M059J (cell line): ENCODE measurements around the gene HIPK4. TPM values are rescaled to one million over a fixed set of nuclear protein-coding genes. Genes with fewer than 3 reads are reported as not detected.
"Not testable (repeated sequence)": the region's sequence is repeated elsewhere in the genome, so short reads cannot be mapped to it uniquely, and the experiment has no call there.

ENCODE experiments used
- DNase-seq: peaks from one replicate; pipeline ENCODE4 v3.0.0-alpha.2; 2012; ENCODE audit warnings: low read depth
- total RNA-seq: library from RNA; depleted of rRNA; stranded (reverse); fragments of >200 nt; shearing (Covaris generic); gene quantifications from 2 replicates; pipeline ENCODE4 v1.2.3, GENCODE V29; 2014

Gene HIPK4
- total RNA-seq, 1 experiment from 2014 or later, result 0.02 TPM

- peak; percentile 70 for DNase-seq
These were observed 27.1 kb upstream of the HIPK4 start for GRCh38 chr19:40416918-40417642.

DNA sequence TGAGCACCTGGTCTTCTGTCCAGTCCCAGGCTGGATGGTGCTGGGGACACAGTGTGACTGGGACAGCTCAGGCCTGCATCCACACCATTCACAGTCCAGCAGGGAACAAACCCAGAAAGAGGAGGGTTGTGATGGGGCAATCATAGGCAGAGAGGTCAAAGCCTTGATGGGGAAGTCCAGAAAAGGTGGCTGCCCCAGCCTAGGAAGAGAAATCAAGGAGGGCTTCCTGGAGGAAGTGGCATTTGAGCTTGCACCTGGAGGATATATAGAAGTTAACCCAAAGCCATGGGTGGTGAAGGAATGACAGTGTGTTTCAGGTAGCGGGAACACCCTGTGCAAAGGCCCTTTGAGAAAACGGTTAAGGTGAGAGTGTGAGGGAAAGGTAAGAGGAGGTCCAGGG lies 25.8 kb upstream of the HIPK4 start:
- no peak for DNase-seq

- DNase-seq, result no peak
These were observed 24.9 kb upstream of the HIPK4 start for GRCh38 chr19:40414542-40415535.

- no peak for DNase-seq
These were observed 23.4 kb upstream of the HIPK4 start, which contains the start of gene PRX for GRCh38 chr19:40413291-40413845. TSS of gene PRX (minus strand) at chr19:40413378. CDS start at chr19:40407932, 5,446 bp downstream.

DNA sequence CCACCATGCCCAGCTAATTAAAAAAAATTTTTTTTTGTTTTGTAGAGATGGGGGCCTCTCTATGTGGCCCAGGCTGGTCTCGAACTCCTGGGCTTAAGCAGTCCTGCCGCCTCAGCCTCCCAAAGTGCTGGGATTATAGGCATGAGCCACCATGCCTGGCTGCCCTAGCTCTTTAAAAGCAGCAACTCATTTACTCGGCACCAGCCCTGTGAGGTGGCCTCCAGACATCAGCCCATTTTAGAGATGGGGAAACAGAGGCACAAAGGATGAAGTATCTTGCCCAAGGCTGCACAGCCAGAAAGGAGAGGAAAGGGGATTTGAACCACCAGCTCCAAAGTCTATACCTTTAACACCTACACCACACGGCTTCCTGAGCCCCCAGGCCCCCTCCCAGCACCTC lies 22.9 kb upstream of the HIPK4 start:
- no peak for DNase-seq

GRCh38 chr19:40411958-40412499 lies 22.0 kb upstream of the HIPK4 start:
- no peak for DNase-seq

DNA sequence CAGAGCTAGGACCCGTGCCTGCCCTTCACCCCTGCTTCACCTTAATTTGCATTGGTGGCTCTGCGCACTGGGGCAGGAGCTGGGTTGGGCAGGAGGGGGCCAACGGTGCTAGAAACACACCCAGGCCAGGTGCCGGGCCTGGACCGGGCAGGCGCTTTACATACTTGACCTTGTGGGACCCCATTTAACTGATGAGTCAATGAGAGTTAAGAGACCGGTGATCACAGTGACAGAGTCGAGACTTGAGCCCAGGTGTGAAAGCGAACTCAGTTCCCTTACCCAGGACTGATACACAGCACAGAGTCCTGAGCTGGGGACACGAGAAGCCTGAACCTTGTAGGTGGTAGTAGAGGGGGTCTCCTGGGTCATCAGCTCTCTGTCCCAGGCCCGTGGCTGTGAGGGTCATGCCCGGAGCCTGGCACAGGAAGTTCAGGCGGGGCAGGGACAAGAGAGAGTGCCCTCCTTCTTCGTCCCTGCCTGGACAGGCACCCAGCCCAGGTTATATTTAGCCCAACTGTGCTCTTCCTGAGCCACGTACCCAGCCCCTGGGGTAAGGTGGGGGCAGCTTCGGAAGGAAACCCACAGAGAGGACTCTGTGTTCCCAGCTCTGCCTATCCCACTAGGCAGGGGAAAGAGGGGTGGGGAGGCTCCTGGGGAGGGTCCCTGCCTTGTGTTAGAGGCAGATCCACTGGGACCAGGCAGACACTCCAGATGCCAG lies 21.3 kb upstream of the HIPK4 start:
- no peak for DNase-seq

DNA sequence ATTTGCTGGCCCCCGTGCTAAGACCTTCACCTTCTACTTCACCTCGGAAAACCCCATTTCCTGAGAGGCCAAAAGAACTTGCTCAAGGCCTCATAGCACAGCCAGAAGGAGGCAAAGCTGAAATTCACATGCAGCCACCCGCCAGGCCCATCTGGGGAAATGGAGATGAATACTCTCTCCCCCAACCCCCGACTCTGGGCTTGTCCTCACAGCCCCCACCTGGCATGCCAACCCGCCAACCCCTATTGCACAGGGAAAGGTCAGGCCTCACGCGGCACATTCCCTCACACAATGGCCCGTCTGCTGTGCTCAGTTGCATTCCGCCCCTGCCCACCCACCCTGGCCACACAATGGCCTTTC lies 20.0 kb upstream of the HIPK4 start:
- no peak for DNase-seq

- not testable (repeated sequence) for DNase-seq
These were observed 18.6 kb upstream of the HIPK4 start for GRCh38 chr19:40408598-40408925.

DNA sequence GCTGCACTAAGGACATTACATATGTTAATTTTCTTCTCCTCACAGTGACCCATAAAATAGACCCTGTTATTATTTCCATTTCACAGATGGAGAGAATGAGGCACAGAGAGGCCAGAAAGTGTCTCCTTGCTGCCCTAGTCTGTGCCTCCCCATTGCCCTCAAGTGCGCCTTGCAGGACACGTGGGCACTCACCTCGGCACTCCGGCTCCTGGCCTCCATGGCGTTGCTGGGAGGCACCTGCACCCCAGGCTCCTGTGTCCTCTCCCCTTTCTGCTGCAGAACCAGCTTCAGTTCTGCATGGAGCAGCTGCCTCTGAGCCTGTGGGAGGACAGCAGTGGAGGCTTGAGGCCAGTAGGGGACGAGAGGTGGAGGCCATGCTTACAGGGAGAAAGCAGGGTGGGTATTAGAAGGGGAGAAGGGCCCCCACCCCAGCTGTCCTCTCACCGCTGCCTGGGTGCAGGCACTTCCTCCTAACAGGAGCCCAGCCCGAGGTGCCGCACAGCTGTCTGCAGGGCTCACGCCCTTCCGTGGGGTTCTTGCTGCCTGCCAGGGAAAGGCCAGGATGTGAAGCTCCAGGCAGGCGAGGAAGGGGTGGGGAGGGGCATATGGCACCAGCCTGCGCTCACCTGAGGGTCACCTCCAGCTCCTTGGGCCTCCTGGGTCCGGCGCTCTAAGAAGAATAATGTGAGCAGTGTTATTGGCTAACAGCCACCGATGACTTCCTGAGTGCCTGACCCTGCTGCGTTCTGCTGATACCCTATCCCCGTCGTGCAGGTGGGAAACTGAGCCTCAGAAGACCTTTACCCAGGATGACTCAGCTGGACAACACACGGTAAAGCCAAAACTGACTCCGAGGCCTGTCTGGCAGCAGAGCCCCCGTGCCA lies 18.0 kb upstream of the HIPK4 start:
- DNase-seq, result no peak

DNA sequence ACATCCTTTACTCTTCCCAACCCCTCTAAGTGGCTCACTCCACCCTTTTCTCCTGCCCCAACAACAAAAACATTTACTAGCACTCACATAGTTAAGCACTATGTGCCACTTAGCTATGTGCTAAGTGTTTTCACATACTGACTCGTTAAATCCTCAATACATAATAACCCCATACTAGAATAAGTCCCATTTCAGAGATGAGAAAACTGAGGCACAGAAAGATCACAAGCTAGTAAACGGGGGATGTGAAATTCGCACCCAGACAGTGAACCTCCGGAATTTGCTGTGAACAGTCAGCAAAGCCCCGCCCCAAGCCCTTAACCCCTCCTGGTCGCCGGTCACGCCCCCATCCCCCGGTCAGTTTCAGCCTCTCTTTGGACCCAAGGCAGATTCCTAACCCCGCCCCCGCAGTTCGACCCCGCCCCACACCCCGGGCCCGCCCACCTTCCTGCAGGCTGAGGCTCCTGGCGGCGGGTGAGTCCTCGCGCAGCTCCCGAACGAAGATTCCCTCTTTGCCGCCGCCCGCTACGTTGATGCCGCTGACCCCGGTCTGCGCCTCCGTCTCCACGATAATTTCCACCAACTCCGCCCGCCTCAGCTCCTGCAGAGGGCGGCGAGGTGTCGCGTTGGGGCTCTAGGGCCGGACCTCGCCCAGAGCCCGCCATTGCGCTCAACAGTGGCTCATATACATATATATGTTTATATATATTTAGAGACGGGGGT lies 13.4 kb upstream of the HIPK4 start:
- peak; percentile 87 for DNase-seq

GRCh38 chr19:40400559-40400958 lies 10.6 kb upstream of the HIPK4 start:
- DNase-seq, result no peak

DNA sequence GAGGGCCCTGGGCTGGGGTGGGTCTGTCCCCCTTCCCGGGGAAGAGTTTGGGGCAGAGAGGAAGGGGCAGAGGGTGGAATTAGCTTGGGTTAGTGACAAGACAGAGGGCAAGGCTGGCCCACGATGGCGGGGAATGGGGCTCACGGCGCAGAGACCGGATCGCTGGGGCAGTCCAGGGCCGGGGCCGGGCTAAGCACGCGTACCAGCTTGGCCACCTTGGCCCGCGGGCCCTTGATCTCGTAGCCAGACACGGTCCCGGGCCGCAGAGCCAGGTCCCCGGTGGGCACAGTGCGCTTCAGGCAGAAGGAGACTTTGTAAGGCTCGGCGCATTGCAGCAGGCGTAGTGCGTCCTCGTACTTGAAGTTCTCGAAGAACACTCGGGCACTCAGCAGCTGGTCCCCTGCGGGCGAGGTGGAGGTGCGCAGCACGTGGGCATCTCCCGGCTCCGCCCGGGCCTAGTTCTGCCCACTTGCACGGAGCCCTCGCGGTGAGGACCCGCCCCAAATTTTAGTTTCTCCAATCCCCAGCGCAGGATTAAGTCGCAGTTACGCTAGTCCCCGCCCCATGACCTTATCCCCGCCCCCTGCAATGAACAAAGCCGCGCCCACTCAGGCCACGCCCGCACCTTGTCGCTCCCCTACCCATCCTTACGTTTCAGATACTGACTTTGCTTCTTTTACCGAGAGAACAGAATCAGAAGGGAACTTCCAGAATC lies 8.6 kb upstream of the HIPK4 start:
- no peak for DNase-seq

DNA sequence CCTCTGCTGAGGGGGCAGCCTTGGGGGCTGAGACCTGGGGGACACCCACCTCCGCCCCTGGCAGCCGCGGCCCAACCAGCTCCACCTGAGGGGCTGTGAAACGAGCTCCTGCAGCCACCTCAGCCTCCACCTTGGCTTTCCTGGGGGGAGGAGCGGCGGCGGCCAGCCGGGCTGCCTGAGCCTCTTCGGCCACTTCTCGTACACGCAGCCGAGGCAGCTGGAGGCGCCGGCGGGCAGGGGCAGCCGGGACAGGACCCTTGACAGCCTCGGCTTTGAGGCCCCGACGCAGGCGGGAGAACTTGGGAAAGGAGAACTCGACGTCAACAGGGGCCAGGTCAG lies 7.6 kb upstream of the HIPK4 start:
- DNase-seq, result no peak

DNA sequence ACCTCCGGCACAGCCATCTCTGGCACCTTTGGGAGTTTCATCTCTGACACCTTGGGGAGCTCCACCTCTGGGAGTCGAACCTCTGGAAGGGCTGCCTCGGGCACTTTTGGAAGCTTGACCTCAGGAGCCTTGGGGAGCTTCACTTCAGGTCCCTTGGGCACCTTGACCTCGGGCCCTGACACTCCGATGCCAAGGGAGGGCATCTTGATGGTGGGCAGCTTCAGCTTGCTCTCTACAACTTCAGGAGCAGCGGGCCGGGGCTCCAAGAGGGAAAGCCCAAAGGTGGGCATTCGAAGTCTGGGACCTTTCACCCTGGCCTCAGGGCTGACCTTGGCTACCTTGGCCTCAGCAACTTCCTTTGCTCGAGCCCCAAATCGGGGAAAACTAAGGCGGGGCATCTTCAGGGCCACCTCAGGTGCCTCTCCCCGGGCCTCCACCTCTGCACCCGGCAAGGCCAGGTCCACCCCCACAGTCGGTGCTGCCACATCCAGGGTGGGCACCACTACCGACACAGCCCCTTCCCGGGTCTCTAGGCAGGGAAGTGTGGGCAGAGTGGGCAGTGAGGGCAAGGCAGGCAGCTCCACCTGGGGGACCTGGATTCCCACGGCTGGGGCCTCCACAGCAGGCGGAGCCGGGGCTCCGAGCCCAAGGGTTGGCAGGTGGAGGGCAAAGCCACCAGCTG lies 7.0 kb upstream of the HIPK4 start:
- DNase-seq, result no peak

DNA sequence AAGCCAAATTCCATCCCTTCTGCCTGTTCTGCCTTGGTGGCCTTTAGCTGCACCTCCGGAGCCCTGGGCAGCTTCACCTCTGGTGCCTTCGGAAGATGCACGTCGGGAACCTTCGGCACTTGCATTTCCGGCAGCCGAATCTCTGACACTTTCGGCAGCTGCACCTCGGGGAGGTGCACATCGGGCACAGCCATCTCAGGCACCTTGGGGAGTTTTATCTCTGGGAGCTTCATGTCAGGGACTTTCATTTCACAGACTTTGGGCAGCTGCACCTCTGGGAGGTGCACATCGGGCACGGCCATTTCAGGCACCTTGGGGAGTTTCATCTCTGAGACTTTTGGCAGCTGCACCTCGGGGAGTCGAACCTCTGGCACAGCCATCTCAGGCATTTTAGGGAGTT lies 6.0 kb upstream of the HIPK4 start:
- DNase-seq, result no peak

DNA sequence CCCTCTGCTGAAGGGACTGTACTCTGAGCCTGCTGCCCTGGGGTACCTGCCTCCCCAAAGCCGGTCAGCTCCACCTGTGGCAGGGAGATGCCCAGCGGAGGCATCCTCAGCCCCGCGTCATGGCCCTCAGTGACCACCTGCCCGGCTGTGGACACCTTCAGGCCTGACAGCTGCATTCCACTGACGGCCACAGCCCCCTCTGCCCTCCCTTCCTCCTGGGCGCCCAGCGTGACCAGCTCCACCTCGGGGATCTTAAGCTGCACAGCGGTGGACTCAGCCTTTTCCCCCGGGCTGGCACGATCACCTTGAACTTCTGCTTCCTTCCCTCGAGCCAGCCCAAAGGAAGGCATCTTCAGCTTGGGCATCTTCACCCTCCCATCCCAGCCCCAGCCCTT lies 4.8 kb upstream of the HIPK4 start:
- DNase-seq, result no peak

GRCh38 chr19:40393894-40394815 lies 4.2 kb upstream of the HIPK4 start:
- no peak for DNase-seq
